Heart left ventricle (tissue), 16 donors: ENCODE results near the gene UPK3A. TPM values are rescaled to one million over a fixed set of nuclear protein-coding genes. Genes with fewer than 3 reads are reported as not detected.

ENCODE experiments used
- ATAC-seq, 4 donors: fragments of 200-7000 bp; cut with Tn5 transposase; one replicate each; pipeline ENCODE4 v1.9.1; 2020 to 2022; ENCODE audit warnings: moderate library complexity in 4 of 4, mild to moderate bottlenecking in 3 of 4, moderate number of reproducible peaks in 1 of 4
- DNase-seq, 5 donors: peaks; one replicate each; pipeline ENCODE4 v3.0.0-alpha.2; 2020
- H3K27ac ChIP-seq, 12 donors: fragments of 200-600 bp; sonication (generic) in 4 of 12; one replicate each; pipeline versions ENCODE4 v1.5.0 to v1.8.0; 2016 to 2022; ENCODE audit warnings: mild to moderate bottlenecking in 2 of 12
- H3K27me3 ChIP-seq, 9 donors: fragments of 200-600 bp; sonication (generic) in 2 of 9; one replicate each; pipeline versions ENCODE4 v1.5.1 to v1.8.0; 2016 to 2022; ENCODE audit warnings: mild to moderate bottlenecking in 3 of 9
- H3K36me3 ChIP-seq, 9 donors: fragments of 200-600 bp; sonication (generic) in 2 of 9; one replicate each; pipeline versions ENCODE4 v1.5.0 to v1.8.0; 2018 to 2022; ENCODE audit warnings: mild to moderate bottlenecking in 2 of 9
- H3K4me1 ChIP-seq, 12 donors: fragments of 200-600 bp; sonication (generic) in 4 of 12; one replicate each; pipeline versions ENCODE4 v1.5.0 to v1.8.0; 2016 to 2022; ENCODE audit warnings: mild to moderate bottlenecking in 3 of 12
- H3K4me3 ChIP-seq, 12 donors: fragments of 200-600 bp; sonication (generic) in 4 of 12; one replicate each; pipeline versions ENCODE4 v1.5.0 to v1.8.0; 2017 to 2022; ENCODE audit warnings: mild to moderate bottlenecking in 9 of 12, moderate library complexity in 4 of 12
- H3K9me3 ChIP-seq, 12 donors: fragments of 200-600 bp; sonication (generic) in 4 of 12; one replicate each; pipeline versions ENCODE4 v1.5.0 to v1.8.0; 2016 to 2022; ENCODE audit warnings: mild to moderate bottlenecking in 1 of 12
- CTCF ChIP-seq, 12 donors: fragments of 200-600 bp; sonication (generic) in 4 of 12; IDR thresholded peaks; one replicate each; pipeline versions ENCODE4 v1.5.0 to v1.8.0; 2018 to 2022; ENCODE audit warnings: antibody characterized with exemption in 12 of 12, mild to moderate bottlenecking in 5 of 12
- POLR2A ChIP-seq, 2 donors: fragments of 450-650 bp; IDR thresholded peaks; one replicate each; pipeline ENCODE4 v1.6.1; 2017; ENCODE audit warnings: antibody characterized with exemption in 2 of 2, mild to moderate bottlenecking in 2 of 2, moderate library complexity in 2 of 2
- WGBS, 4 donors: extraction: QIAGEN DNeasy Blood & Tissue Kit in 2 of 4; methylation state at CpG; one replicate each; pipeline versions ENCODE4 v1.1.5 to v1.1.7; 2013 to 2018; 5-methylcytosine and 5-hydroxymethylcytosine counted together
- intact Hi-C, 10 donors: fragments of 100-400 bp; cut with DNase I; formaldehyde crosslinking; loops; one replicate each; pipeline versions ENCODE4 v1.11.1 to v1.14.2; 2022
- polyA plus RNA-seq, 2 donors: library from polyadenylated mRNA; stranded (reverse); fragments of 200-250 nt; gene quantifications; one replicate each; pipeline ENCODE4 v1.2.3, GENCODE V29; 2013
- total RNA-seq, 9 donors: library from RNA; depleted of rRNA in 2 of 9; stranded (reverse); fragments of >200 nt in 2 of 9; fragmentation: NEBNext Ultra II Directional in 3 of 9; extraction: Animal tissue kit (Norgen Biotek cat#: 25700) in 3 of 9; gene quantifications; one replicate each; pipeline versions ENCODE4 v1.1.0 to v1.2.4, GENCODE V29; 2016 to 2023
- donor health status: ischemic (EF 13 %, LVEDD 7.1; RV severe dilation, severe dysfunction).
- donor health status: healthy with polysubstance abuse.
- donor health status: DM: no; HTN: yes; CAD: no.
- donor health status: DM: no; HTN: no; CAD: no.
- donor health status: ischemic (EF 25% LVEDD 6.9; RV normal size, moderate dysfunction).
- donor health status: ischemic (EF 25% LVEDD 5.7; RV mildly dilated, moderate dysfunction).
- donor health status: healthy.
- donor health status: DM: yes; HTN: yes; CAD: no.
- donor health status: ischemic (EF 35%, LVEDD 5.7; RV mildly dilated, moderate dysfunction).
- donor health status: nonischemic (EF 11% LVEDD 7.7; RV severe dilation, severe dysfunction).
- donor health status: DM: yes; HTN: yes; CAD: no.
- donor health status: PGD.
- donor health status: ischemic (EF 29% LVEDD 5.4; RV normal size, mild dysfunction).
- donor health status: nonischemic (EF 23%, LVEDD 6.1; RV moderate dilation, normal function).

UPK3A gene
- total and polyA plus RNA-seq, 11 donors, result 0.15 to 0.45 (median 0.34) TPM; not detected in 8

- ATAC-seq (no peak), DNase-seq (peak in 1 of 5 donors; percentile 21)
- WGBS, 4 donors, result 61 to 68% (median 63%) methylated on average over 7 of the region's 7 CpGs
- no peak overlapping the region for H3K27ac ChIP-seq
- H3K4me3 ChIP-seq, result no peak overlapping the region
- H3K27me3 ChIP-seq, result no peaks in the 10 kb centered on the region
- H3K36me3 ChIP-seq, result no peaks in the 10 kb centered on the region
- H3K9me3 ChIP-seq, result no peaks in the 10 kb centered on the region
- H3K4me1 ChIP-seq, result peaks cover 0 to 34% (median 12%) of the 10 kb centered on the region in 12 donors
- TF ChIP-seq POLR2A (IDR thresholded peaks at IDR 0.05) (no peak), CTCF (IDR thresholded peaks at IDR 0.05) (peak in 1 of 12 donors; percentile 10)
- intact Hi-C loops, result loop anchor here in 3 of 10 donors (5.0 to 10.0 kb wide), 2 partner anchors 78 to 80 kb away; partner anchors contain the start of gene NUP50 (in 3 of the 3)
Observed at GRCh38 chr22:45242778-45243191, 42.0 kb upstream of the UPK3A start.

GRCh38 chr22:45244916-45245315 lies 39.8 kb upstream of the UPK3A start:
- peak in 1 of 5 donors; percentile 2 for DNase-seq
- Histone ChIP-seq H3K4me1 (peaks cover 0 to 15% (median 7%) of the 10 kb centered on the region in 12 donors), H3K4me3 (no peak overlapping the region), H3K9me3 (no peaks in the 10 kb centered on the region), H3K36me3 (no peaks in the 10 kb centered on the region), H3K27me3 (no peaks in the 10 kb centered on the region), H3K27ac (no peak overlapping the region)
- TF ChIP-seq POLR2A (IDR thresholded peaks at IDR 0.05), result no peak
- TF ChIP-seq CTCF (IDR thresholded peaks at IDR 0.05), result no peak
- no peak for ATAC-seq
- WGBS, 4 donors, result 80 to 87% (median 81%) methylated on average over 4 of the region's 4 CpGs
- intact Hi-C loops, result loop anchor here in 3 of 10 donors (5.0 to 10.0 kb wide), 2 partner anchors 80 to 83 kb away; partner anchors contain the start of gene NUP50 (in 3 of the 3)

- intact Hi-C loops, result loop anchor here in 1 of 10 donors (10.0 kb wide), 1 partner anchor 82 kb away; the partner anchor contains the start of gene NUP50
- H3K27me3 ChIP-seq, result no peaks in the 10 kb centered on the region
- ATAC-seq, result peak in 3 of 4 donors; percentile 60 to 86 (median 71)
- H3K9me3 ChIP-seq, result no peaks in the 10 kb centered on the region
- peak in 1 of 5 donors; percentile 75 for DNase-seq
- H3K27ac ChIP-seq, result peak overlapping the region in 5 of 12 donors; percentile 30 to 64 (median 48)
- 57 to 69% (median 66%) methylated on average over 13 of the region's 13 CpGs for WGBS, 4 donors
- TF ChIP-seq POLR2A (IDR thresholded peaks at IDR 0.05), result no peak
- TF ChIP-seq CTCF (IDR thresholded peaks at IDR 0.05), result no peak
- no peak overlapping the region for H3K4me3 ChIP-seq
- peaks cover 0 to 7% (median 0%) of the 10 kb centered on the region in 12 donors for H3K4me1 ChIP-seq
- H3K36me3 ChIP-seq, result no peaks in the 10 kb centered on the region
Observed at GRCh38 chr22:45246060-45246985, 38.4 kb upstream of the UPK3A start.
